Right lobe of liver (tissue), 6 donors: Measurements from ENCODE around the gene ARMC12. TPM values are rescaled to one million over a fixed set of nuclear protein-coding genes. Genes with fewer than 3 reads are reported as not detected.

Source experiments
- ATAC-seq, 4 donors: fragments of 200-7000 bp; cut with Tn5 transposase; one replicate each; pipeline ENCODE4 v1.9.1; 2020; ENCODE audit warnings: mild to moderate bottlenecking in 4 of 4, moderate library complexity in 4 of 4
- DNase-seq, 3 donors: peaks; one replicate each; pipeline ENCODE4 v3.0.0-alpha.2; 2020
- H3K27ac ChIP-seq, 3 donors: fragments of 200-600 bp; one replicate each; pipeline ENCODE4 v1.8.0; 2022
- H3K27me3 ChIP-seq, 2 donors: fragments of 200-600 bp; one replicate each; pipeline ENCODE4 v1.8.0; 2022
- H3K36me3 ChIP-seq, 4 donors: fragments of 200-600 bp; sonication (generic) in 1 of 4; one replicate each; pipeline versions ENCODE4 v1.5.1 to v1.8.0; 2017 to 2022; ENCODE audit warnings: control low read depth in 1 of 4
- H3K4me1 ChIP-seq, 4 donors: fragments of 200-600 bp; sonication (generic) in 1 of 4; one replicate each; pipeline versions ENCODE4 v1.5.1 to v1.8.0; 2017 to 2022; ENCODE audit warnings: control low read depth in 1 of 4
- H3K4me3 ChIP-seq, 3 donors: fragments of 200-600 bp; one replicate each; pipeline ENCODE4 v1.8.0; 2022
- H3K9me3 ChIP-seq, 4 donors: fragments of 200-600 bp; sonication (generic) in 1 of 4; one replicate each; pipeline versions ENCODE4 v1.5.1 to v1.8.0; 2017 to 2022; ENCODE audit warnings: control low read depth in 1 of 4
- POLR2A ChIP-seq: fragments of 450-650 bp; IDR thresholded peaks from one replicate; pipeline ENCODE4 v1.6.1; 2017; ENCODE audit warnings: antibody characterized with exemption, mild to moderate bottlenecking
- WGBS: methylation state at CpG from one replicate; pipeline ENCODE4 v1.1.6; 2018; ENCODE audit warnings: low coverage, low lambda C conversion rate; ENCODE audit not compliant: insufficient coverage; ENCODE audit errors: missing lambda C conversion rate; 5-methylcytosine and 5-hydroxymethylcytosine counted together
- intact Hi-C, 2 donors: fragments of 100-400 bp; cut with DNase I; formaldehyde crosslinking; loops; one replicate each; pipeline versions ENCODE4 v1.11.2 to v1.14.1; 2022
- total RNA-seq, 6 experiments: library from RNA; depleted of rRNA in 2 of 6; stranded (reverse); fragments of >200 nt in 2 of 6; fragmentation: NEBNext Ultra II Directional in 3 of 6; extraction: Animal tissue kit (Norgen Biotek cat#: 25700) in 3 of 6; gene quantifications; one replicate each; pipeline versions ENCODE4 v1.1.0 to v1.2.4, GENCODE V29; 2016 to 2023
- TF ChIP-seq, protein P1 (sequence below), 4 donors: fragments of 200-600 bp in 3 of 4; fragments of 450-650 bp in 1 of 4; IDR thresholded peaks; one replicate each; pipeline versions ENCODE4 v1.5.1 to v1.8.0; 2016 to 2022; ENCODE audit warnings: antibody characterized with exemption in 4 of 4, mild to moderate bottlenecking in 2 of 4
- donor health status: DM: no; HTN: yes; CAD: no.
- donor health status: DM: no; HTN: no; CAD: no.
- donor health status: DM: no; HTN: no; CAD: no.
- donor health status: DM: no; HTN: yes; CAD: no.
- donor health status: DM: no; HTN: yes; CAD: no.

ARMC12 gene
- total RNA-seq, 6 experiments from 2014 or later, result 0.22 to 4.4 (median 0.92) TPM

DNA sequence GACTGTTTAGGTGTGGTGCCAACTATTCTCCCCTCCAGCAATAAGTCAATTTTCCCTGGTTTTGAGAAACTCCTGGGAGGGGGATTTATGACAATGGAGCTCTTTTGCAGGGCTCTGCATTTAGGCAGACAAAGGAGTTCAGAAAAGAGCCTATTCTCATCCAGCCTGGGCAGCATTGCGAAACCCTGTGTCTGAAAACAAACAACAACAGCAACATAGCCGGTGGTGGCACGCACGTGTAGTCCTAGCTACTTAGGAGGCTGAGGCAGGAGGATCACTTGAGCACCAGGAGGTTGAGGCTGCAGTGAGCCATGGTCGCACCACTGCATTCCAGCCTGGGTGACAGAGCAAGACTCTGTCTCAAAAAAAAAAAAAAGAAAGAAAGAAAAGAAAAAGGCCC lies 53.9 kb downstream of the ARMC12 start:
- no peaks in the 10 kb centered on the region for H3K27me3 ChIP-seq
- intact Hi-C loops, result no loop called here
- no peak for ATAC-seq
- no peaks in the 10 kb centered on the region for H3K9me3 ChIP-seq
- DNase-seq, result no peak
- 52% methylated on average over 4 of the region's 5 CpGs for WGBS
- no peak overlapping the region for H3K4me3 ChIP-seq
- H3K36me3 ChIP-seq, result no peaks in the 10 kb centered on the region
- no peak for TF ChIP-seq POLR2A
- TF ChIP-seq, protein P1, sequence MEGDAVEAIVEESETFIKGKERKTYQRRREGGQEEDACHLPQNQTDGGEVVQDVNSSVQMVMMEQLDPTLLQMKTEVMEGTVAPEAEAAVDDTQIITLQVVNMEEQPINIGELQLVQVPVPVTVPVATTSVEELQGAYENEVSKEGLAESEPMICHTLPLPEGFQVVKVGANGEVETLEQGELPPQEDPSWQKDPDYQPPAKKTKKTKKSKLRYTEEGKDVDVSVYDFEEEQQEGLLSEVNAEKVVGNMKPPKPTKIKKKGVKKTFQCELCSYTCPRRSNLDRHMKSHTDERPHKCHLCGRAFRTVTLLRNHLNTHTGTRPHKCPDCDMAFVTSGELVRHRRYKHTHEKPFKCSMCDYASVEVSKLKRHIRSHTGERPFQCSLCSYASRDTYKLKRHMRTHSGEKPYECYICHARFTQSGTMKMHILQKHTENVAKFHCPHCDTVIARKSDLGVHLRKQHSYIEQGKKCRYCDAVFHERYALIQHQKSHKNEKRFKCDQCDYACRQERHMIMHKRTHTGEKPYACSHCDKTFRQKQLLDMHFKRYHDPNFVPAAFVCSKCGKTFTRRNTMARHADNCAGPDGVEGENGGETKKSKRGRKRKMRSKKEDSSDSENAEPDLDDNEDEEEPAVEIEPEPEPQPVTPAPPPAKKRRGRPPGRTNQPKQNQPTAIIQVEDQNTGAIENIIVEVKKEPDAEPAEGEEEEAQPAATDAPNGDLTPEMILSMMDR (IDR thresholded peaks at IDR 0.05), result no peak
- H3K27ac ChIP-seq, result no peak overlapping the region
- H3K4me1 ChIP-seq, result peaks cover 0 to 5% (median 0%) of the 10 kb centered on the region in 4 donors

DNA sequence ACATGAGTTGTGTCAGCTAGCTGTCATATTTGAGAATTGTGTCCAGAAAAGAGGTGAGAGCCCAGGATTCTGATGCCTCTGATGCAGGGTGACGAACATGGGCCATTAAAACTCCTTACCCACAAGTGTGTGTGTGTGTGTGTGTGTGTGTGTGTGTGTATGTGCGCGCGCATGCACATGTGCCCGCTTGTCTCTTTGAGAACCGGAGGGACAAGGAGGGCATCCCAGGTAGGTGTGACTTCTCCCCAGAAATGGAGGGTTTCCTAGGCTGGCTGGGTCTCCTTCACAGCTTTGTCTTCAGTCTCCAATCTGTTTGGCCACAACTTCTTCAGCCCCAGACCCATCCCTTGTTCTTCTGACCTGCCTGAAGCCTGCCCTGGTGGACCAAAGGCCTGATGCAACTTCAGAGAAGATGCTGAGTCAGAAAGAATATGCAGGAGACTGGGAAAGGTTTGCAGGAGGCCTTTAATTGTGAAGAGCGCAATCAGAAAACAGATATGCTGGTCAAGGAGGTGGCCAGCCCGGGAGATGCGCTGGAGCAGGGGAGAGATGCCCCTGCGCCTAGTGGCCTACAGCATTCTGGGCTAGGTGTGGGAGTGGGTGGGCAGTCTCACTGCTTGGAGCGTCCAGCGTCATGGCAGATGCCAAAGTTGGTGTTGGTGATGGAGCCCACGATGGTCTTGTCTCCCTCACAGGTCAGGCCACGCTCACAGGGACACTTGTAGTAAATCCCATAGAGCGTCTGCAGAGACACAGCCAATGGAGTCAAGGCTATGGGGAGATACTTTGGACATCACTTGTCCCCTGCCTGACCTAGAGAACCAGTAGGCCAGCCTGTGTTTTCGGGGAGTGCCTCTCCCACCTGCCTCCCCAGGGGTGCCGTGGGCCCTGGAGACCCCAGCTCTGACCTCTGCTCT lies 58.0 kb downstream of the ARMC12 start:
- H3K36me3 ChIP-seq, result no peaks in the 10 kb centered on the region
- DNase-seq, result peak in 1 of 3 donors; percentile 15
- intact Hi-C loops, result no loop called here
- H3K27ac ChIP-seq, result no peak overlapping the region
- H3K4me3 ChIP-seq, result no peak overlapping the region
- H3K9me3 ChIP-seq, result no peaks in the 10 kb centered on the region
- TF ChIP-seq POLR2A, result no peak
- TF ChIP-seq, protein P1 (IDR thresholded peaks at IDR 0.05), result no peak
- WGBS, result 89% methylated on average over 11 of the region's 17 CpGs
- ATAC-seq, result peak in 1 of 4 donors; percentile 6
- H3K4me1 ChIP-seq, result no peaks in the 10 kb centered on the region
- H3K27me3 ChIP-seq, result no peaks in the 10 kb centered on the region

DNA sequence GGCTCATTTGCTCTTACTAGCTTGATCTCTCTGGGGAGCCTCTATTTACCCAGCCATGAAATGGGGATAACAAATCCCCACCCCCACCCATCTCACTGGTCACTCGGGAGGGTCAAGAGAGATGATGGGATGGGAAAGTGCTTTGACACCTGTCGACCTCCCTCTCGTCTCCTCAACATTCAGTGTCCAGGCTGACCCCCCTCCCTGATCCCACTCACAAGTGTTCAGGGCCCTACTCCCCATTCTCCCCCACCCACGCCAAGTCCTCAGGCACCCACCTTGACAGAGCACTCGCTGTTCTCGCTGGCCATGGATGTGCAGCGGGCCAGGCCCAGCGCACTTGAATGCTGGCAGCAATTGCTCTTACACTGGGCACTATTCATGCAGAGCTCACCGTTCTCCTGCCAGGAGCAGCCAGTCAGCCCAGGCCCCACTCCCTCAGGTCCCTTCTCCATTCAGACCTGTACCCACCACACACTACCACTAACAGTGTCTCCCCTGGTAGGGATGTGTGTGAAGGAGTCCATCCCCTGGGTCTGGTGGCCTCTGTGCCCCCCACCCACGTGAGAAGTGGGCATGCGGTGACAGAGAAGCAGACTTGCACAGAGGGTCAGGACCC lies 58.7 kb downstream of the ARMC12 start:
- Histone ChIP-seq H3K36me3 (no peaks in the 10 kb centered on the region), H3K4me3 (no peak overlapping the region), H3K9me3 (no peaks in the 10 kb centered on the region), H3K27me3 (no peaks in the 10 kb centered on the region), H3K27ac (no peak overlapping the region), H3K4me1 (no peaks in the 10 kb centered on the region)
- WGBS, result 85% methylated on average over 9 of the region's 11 CpGs
- ATAC-seq (peak in 1 of 4 donors; percentile 11), DNase-seq (peak in 1 of 3 donors; percentile 35)
- intact Hi-C loops, result no loop called here
- TF ChIP-seq, protein P1 (IDR thresholded peaks at IDR 0.05), result no peak
- TF ChIP-seq POLR2A, result no peak

DNA sequence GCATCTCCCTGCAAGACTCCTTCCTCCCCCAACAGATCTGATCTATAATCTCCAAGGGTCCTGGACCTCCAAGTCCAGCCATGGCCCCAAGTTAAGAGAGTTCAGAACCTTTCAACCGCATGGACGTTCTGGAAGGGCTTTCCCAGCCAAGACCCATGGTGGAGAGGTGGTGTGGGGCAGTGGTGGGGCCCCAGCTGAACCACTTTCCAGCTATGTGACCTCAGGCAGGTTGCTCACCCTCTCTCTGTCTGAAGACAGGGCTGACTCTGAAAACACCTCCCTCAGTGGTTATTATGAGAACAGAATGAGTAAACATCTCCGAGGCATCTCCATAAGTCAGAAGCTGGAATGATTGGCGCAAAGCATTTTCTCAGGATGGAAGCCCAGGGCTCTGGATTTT lies 59.4 kb downstream of the ARMC12 start:
- Histone ChIP-seq H3K36me3 (no peaks in the 10 kb centered on the region), H3K4me3 (no peak overlapping the region), H3K9me3 (no peaks in the 10 kb centered on the region), H3K27ac (no peak overlapping the region), H3K27me3 (no peaks in the 10 kb centered on the region), H3K4me1 (no peaks in the 10 kb centered on the region)
- intact Hi-C loops, result no loop called here
- DNase-seq, result no peak
- peak in 1 of 4 donors; percentile 4 for ATAC-seq
- 82% methylated on average over 4 of the region's 4 CpGs for WGBS
- TF ChIP-seq, protein P1 (IDR thresholded peaks at IDR 0.05), result no peak
- no peak for TF ChIP-seq POLR2A
